ENCODE measurements around the gene SCFD2. TPM values are rescaled to one million over a fixed set of nuclear protein-coding genes. Genes with fewer than 3 reads are reported as not detected.
"Not testable (repeated sequence)": the region's sequence is repeated elsewhere in the genome, so short reads cannot be mapped to it uniquely, and the experiment has no call there.

Gene SCFD2
- polyA plus RNA-seq, 3 donors = 12.8 to 14.7 (median 14.5) TPM

DNA sequence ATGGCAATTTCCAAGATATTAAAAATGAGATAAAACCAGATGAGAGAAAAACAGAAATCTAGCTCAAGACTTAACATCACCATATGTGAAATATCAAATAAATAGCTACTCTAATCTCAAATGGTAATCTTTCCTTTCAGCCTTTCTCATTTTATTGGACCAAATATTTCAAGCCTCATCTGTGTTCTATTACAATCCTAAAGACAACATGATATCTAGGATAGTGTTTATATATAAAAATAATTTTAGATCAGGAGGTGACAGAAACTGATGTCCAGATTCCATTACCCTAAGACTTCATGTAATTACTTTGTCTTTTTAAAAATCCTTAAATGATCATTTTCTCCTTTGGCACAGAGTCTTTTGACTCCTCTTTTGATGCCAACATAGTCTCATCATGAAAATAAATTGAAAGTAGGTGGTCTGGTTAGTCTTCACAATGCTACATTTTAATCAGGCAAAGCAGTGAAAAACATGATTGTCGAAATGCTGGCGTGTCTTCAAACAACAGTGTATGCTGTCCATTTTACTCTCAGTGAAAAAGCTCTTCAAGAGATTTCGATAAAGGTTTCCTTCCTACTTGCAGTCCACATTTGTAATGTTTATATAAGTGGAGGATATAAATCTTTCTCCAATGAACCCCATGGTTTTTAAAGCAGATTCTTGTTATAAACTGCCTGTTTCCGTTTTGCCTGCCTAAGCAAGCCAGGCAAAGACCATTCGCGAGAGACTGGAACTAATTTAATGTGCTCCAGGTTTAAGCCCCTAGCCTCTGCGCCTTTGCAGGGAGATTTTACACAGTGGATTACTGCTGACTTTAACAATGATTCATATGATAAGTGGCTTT is 169.8 kb downstream of the SCFD2 start:
- no peak for DNase-seq (ENCODE audit: low read depth in 3 of 3, low spot score in 2 of 3)

DNA sequence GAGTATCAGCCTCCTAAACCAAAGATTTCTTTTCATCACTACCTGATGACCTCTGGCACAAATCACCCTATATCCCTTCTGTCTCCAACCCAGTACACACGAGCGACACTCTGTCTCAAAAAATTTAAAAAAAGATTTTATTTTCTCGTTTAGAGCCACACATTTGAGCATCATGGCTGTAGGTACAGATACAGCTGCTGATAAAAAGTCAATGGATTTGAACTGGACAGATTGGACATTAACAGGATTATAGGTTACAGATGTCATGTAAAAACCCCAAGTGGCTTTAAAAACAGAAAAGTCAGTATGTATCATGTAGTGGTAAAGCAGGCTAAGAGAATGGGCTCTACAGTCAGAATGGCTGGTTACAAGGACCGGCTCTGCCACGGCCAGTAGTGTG is 171.1 kb downstream of the SCFD2 start:
- DNase-seq (ENCODE audit: low read depth in 3 of 3, low spot score in 2 of 3) = no peak

DNA sequence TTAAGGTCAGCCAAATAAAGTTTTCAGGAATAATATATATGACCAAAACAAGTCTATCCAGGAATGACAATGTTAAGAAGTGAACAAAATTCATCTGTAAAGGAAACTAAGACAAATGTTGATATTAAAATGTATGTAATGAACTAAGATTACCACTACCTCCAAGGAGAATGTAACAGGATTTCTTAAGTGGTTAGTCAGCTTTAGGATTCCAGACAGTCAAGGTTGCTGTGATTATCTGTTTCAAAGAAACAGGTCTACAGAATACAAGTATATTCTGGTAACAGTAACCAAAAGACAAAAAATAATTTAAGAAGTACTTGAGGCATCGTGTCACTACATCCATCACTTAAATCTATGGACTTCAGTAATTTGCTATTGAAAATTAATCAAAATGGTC is 172.8 kb downstream of the SCFD2 start:
- no peak for DNase-seq (ENCODE audit: low read depth in 3 of 3, low spot score in 2 of 3)

DNA sequence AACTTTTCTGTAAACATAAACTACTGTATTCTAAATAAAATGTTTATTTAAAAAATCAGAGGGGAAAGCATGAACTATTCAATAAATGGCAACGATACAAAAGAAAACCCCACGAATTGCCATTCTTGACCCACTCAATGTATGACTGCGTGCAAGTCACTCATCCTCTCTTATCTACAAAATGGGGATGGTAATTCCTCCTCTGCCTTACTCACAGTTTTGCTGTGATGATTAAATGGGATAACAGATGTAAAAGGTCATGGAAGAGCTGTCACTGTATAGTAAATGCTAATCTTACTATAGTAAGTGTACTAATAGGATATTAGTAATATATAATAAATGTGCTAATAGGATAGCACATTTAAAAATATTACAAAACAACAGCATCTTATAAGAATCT is 173.4 kb downstream of the SCFD2 start:
- no peak for DNase-seq (ENCODE audit: low read depth in 3 of 3, low spot score in 2 of 3)

DNA sequence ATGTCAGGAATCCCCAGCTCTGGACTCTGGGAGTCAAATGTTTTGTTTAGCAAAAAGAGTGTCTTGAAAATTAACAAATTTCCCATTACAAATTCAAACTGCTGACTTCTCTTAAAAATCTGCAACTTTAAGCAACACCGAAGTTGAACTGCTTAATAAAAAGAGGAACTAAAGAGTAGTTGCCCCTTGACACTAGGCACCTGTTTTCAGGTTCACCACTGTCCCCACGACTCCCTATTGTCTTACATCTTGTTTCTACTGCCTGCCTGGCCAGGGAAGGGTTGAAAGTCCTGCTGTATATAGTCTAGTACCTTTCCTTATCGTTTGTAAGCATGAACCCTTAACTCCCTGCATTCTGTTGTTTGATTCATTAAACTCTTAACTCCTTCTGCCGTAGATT is 173.9 kb downstream of the SCFD2 start:
- DNase-seq (ENCODE audit: low read depth in 3 of 3, low spot score in 2 of 3) = no peak

DNA sequence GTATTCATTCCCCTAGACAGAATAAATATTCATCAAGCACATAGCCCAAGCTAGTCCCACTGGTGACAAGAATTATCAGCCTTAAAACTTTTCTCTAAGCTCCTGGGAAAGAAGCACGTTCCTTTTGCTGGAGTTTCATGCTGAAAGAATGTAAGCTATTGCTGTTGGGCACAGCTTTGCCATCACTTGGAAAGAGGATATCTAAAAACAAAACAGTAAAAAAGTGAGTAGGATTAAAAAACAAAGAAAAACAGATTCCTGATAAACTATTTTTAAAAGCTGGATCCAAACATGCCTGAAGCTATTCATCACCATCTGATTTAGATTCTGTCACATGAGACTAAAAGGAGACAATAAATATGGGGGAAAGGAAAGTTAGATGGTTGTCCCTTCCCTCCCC is 176.8 kb downstream of the SCFD2 start:
- DNase-seq (ENCODE audit: low read depth in 3 of 3, low spot score in 2 of 3) = no peak

DNA sequence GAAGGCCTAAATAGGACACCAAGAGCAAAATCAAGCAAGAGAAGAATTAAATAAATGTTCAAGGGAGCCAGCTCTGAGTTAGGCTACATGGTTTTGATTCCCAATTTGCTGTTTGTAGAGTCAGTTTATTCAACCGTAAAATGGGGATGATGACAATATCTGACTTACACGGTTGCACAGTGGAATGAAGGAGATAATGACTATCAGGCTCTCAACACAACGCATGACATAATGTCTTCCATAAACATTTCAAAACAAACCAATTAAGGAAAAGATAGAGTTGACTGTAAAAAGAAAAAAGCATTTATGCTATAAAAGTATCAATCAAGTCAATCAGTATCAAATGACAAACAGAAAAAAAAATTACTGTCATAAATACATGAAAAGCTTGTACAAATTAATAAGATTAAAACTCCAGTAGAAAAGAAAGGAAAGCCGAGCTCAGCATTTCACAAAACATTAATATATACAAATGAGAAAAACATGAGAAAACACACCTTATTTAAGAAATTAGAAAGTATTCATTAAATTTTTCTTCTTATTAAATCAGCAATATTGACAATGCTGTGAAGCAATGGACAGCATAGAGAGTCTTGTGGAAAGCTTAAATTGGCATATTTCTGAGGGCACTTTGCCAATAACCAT is 179.0 kb downstream of the SCFD2 start:
- no peak for DNase-seq (ENCODE audit: low read depth in 3 of 3, low spot score in 2 of 3)

DNA sequence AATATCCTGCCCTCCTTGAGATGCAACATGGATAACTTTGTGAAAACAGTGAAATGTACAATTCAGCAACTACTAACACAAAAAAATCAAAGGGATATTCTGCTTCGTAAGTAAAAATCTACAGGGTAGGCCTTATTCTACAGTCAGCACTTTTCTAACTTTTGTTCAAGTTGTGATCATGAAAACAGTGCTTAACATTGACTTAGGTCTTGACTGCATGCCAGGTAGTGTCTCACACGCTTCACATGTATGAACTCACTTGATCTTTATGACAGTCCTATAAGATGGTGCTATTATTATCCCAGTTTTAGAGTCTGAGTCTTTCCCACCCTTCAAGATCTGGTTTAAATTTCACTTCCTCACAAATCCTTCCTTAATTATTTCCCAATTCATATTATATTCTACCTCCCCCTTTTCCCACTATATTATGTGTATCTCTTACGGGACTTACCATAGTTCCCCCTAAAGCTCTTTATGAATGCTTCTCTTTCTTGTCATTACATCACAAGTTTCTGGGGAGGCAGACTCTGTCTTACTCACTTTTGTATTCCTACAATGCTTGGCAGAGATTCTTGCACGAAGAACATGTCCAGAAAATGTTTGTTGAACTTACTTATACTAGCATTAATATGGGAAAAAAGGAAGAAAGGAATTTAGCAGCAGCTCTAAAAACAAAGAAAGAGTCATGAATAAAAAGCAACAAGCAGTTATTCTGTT is 179.8 kb downstream of the SCFD2 start:
- no peak for DNase-seq (ENCODE audit: low read depth in 3 of 3, low spot score in 2 of 3)

DNA sequence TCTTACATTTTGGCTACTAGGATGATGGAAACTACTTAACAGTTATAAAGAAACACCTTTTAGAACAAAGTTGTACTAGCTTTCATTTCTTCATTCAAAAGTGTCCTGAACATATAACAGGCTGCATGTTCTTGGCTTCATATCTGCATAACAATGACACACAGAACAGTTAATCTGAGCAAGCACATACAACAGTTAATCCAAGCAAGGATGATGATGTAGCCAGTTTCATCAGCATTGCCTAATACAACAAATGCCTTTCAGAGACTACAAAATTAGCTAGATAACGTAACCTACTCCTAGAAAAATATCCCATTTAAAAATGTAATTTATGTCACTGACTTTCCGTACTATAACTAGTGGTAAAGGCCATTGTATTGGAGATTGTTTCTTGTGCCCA is 182.1 kb downstream of the SCFD2 start:
- no peak for DNase-seq (ENCODE audit: low read depth in 3 of 3, low spot score in 2 of 3)

DNA sequence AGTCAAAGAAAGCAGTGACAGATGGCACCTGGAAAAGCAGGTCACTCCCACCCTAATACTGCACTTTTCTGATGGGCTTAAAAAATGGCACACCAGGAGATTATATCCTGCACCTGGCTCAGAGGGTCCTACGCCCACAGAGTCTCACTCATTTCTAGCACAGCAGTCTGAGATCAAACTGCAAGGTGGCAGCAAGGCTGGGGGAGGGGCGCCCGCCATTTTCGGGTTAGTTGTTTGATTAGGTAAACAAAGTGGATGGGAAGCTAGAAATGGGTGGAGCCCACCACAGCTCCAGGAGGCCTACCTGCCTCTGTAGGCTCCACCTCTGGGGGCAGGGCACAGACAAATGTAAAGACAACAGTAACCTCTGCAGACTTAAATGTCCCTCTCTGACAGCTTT is 188.1 kb downstream of the SCFD2 start:
- DNase-seq (ENCODE audit: low read depth in 3 of 3, low spot score in 2 of 3) = not testable (repeated sequence)

DNA sequence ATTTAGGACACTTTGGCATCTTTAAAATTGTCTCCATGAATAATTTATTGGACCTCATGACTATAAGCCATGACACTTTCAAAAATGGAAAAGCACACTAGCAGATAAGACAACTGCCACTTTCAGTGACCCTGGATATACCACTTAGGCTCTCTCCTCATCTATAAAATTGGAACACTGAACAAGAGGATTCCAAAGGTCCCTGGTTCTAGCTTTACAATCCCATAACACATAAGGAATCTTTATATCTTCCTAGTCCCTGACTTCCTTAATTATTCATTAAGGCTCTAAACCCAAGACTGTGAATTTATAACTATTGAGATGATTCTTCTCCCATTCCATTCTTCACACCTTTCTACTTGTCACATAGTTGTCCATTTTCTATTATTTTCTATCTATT is 190.2 kb downstream of the SCFD2 start:
- no peak for DNase-seq (ENCODE audit: low read depth in 3 of 3, low spot score in 2 of 3)

DNA sequence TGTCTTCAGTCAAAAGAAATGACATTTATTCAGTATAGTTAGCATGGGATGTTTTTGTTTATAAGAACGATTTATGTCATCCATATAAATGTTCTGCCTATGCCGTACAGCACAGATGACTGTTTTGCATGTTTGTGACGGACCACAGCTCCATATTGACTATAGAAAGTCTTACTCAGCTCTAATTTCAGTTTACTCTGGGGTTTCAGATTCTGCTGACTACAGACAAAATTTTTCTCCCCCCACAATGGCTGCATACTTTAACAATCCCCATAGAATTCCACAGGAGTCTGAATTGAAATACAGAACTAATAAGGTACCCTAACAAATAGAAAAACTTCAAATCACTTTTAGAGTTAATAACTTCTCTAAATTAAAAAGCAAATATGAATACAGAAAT is 191.0 kb downstream of the SCFD2 start:
- no peak for DNase-seq (ENCODE audit: low read depth in 3 of 3, low spot score in 2 of 3)

DNA sequence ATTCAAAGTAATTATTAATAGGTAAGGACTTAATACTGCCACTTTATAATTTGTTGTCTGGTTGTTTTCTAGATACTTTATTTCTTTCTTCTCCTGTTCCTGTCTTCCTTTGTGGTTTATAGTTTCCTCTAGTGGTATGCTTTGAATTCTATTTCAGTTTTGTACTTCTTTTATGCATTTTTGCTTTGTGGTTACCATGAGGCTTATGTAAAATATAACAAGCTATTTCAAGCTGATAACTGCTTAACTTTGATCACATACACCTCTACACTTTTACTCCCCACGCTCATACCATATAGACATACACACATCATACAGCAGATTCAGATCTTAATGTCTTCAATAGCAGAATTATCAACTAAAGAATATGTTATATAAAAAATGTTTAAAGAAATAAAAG is 192.3 kb downstream of the SCFD2 start:
- no peak for DNase-seq (ENCODE audit: low read depth in 3 of 3, low spot score in 2 of 3)

DNA sequence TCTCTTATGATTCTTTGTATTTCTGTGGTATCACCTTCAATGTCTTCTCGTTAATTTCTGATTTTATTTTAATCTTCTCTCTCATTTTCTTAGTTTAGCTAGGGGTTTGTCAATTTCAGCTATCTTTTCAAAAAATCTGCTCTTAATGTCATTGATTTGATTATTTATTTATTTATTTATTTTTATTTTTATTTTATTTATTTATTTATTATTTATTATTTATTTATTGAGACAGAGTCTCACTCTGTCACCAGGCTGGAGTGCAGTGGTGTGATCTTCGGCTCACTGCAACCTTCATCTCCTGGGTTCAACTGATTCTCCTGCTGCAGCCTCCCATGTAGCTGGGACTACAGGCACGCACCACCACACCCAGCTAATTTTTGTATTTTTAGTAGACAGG is 194.1 kb downstream of the SCFD2 start:
- DNase-seq (ENCODE audit: low read depth in 3 of 3, low spot score in 2 of 3) = no peak

DNA sequence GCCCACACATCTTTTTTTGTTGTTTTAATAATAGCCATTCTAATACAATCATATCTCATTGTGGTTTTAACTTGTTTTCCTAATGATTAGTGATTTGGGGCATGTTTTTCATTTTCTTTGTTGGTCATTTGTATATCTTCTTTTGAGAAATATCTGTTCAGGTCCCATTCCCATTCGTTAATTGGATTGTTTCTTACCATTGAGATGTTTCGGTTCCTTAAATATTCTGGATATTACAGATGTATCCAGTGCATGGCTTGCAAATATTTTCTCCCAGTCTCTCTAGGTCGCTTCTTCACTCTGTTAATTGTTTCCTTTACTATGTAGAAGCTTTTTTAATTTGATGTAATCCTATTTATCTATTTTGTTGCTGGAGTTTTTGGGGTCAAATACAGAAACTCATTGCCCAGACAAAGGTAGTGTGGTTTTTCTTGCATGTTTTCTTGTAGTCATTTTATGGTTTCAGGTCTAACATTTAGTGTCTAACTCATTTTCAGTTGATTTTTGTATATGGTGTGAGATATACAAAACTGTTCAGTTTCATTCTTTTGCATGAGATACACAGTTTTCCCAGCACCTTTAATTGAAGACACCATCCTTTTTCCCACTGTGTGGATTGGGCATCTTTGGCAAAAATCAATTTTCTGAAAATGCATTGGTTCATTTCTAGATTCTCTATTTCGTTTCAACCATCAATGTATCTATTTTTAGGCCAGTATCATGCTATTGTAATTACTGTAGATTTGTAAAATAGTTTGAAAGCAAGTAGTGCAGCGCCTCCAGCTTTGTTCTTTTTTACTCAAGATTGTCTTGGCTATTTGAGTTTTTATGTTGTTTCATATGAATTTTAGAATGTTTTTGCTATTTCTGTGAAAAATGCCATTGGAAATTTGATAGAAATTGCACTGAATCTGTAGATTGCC is 195.9 kb downstream of the SCFD2 start:
- no peak for DNase-seq (ENCODE audit: low read depth in 3 of 3, low spot score in 2 of 3)

DNA sequence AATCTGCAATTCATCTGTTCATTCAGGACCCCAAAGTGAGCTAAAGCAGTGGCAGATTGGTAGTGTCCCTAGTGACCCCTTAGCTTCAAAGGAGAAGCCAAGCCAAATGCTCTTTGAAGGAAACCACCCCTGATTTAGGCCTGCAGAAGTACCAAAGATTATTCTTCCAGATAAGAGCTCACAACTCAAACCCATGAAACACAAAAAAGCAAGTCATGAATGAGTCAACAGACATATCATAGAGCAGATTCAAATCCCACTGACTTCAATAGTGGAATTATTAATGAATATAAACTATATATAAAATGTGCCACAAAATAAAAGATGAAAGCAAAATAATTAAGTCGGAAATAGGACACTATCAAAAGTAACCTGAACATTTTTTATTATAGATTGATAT is 197.6 kb downstream of the SCFD2 start:
- DNase-seq (ENCODE audit: low read depth in 3 of 3, low spot score in 2 of 3) = no peak

DNA sequence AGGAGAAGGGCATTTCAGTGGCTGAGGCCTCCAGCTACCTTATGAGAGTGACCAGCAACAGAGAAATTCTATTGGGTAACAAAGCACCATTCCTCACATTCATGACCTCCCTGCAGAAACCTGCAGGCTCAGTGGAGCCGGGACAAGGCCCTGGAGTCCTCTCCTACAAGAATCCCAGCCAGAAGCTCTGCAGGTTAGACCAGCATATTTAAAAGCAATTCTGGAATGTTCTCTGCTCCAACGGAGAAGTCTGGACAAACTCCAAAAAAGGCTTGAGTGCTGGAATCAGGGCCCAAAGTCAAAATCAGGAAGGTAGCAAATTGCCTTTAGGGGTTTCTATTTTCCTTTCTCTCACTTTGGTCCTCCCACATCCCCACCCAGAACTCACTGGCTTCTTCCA is 202.9 kb downstream of the SCFD2 start:
- DNase-seq (ENCODE audit: low read depth in 3 of 3, low spot score in 2 of 3) = no peak

DNA sequence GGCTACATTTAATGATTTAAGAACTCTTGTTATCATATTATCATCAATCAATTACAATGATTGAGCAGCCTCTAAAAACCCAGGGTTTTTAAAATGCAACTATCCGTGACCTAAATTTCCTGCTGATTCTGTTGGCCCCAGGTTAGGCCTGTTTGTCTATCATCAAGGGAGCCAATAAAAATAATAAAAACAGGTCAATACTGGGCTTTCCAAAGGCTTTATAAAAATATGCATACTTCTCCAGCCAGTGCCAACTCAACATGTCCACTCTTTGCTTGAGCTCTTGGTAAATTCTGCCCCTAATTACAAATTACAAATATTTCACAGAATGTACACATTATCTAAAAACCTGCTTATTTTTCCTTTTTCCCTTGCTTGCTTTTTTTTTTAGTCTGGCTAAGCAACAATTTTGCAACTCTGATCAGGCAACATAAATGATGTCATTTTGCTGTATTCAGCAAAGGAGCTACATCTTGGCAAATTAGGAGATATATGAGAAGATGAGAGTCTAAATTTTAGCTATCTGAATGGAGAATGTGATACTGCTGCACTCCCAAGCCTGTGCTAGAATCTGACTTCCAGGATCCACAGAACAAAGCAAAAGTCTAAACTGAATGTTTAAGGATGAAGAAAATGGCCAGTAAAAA is 204.0 kb downstream of the SCFD2 start:
- DNase-seq (ENCODE audit: low read depth in 3 of 3, low spot score in 2 of 3) = no peak

DNA sequence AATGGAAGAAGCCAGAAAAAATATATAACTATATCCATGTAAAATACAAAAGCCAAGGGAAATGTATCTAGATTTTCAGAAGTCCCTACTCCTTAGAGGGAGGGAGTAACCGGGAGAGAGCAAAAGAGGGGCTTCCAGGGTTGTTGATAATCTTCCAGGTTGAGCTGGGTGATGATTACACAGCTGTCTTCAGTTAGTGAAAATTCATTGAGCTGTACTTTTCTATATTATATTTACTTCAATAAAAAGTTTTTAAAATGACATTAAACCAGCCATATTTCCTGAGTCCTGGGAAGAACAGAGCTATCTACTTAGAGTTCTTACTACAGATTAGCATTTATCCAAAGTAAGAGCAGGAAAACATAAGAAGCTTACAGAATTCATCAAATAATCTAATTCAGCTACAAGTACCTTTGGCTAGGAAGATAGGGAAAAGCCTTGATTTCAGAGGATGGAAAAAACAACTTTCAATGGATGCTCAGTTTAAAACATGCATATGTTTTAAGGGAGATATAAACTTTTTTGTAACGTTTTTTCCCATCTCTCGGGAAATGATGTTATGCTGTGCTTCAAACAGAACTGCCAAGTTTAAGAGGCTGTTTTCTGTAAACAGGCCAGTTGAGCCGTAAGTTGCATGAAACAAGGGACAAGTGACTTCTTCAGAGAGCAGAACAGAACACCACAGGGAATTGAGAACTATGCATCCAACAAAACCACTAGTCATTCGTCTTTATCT is 204.6 kb downstream of the SCFD2 start:
- no peak for DNase-seq (ENCODE audit: low read depth in 3 of 3, low spot score in 2 of 3)

DNA sequence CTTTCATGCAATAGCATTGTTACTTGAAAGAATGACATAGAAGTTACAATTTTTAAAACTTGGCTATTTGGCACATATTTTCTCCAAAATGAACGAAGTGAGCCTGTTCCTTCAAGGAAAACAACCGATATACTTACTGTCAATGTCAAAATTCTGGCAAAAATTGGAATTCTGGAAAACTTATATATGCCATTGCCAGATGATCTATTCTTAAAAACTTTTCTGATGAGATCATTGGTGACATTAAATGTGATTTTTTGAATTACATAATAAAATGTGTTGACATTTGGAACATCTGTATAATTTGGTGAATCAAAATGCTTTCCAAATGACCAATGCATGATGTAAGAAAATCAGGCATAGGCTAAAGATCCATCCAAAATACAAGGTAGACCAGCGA is 209.0 kb downstream of the SCFD2 start:
- no peak for DNase-seq (ENCODE audit: low read depth in 3 of 3, low spot score in 2 of 3)
